Measurements from ENCODE around the gene ZIC1. TPM values are rescaled to one million over a fixed set of nuclear protein-coding genes. Genes with fewer than 3 reads are reported as not detected.

The ZIC1 gene
- total and polyA plus RNA-seq, 9 of the 15 experiments (the other 6 are each of a cell fraction or from before 2014, with no cell fraction given): 0.21 to 0.42 TPM; not detected in 7

- TF ChIP-seq POLR2AphosphoS5 (IDR thresholded peaks at IDR 0.05; ENCODE audit: control insufficient read depth, insufficient read depth, low read depth, low read length) (no peak), SMARCE1 (IDR thresholded peaks at IDR 0.05) (no peak), ZBTB11 (CRISPR knock-in tag; IDR thresholded peaks at IDR 0.05) (no peak), PRMT5 (CRISPR knock-in tag; IDR thresholded peaks at IDR 0.05) (no peak), ESRRB (CRISPR knock-in tag; IDR thresholded peaks at IDR 0.05; ENCODE audit: borderline replicate concordance) (no peak), RBM14 (IDR thresholded peaks at IDR 0.05; ENCODE audit: borderline replicate concordance, insufficient read depth, low read depth, low read length) (no peak), BMI1 (IDR thresholded peaks at IDR 0.05; ENCODE audit: low read length) (no peak)
- TF ChIP-seq, protein P1, sequence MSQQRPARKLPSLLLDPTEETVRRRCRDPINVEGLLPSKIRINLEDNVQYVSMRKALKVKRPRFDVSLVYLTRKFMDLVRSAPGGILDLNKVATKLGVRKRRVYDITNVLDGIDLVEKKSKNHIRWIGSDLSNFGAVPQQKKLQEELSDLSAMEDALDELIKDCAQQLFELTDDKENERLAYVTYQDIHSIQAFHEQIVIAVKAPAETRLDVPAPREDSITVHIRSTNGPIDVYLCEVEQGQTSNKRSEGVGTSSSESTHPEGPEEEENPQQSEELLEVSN (IDR thresholded peaks at IDR 0.05; ENCODE audit: borderline replicate concordance in 1 of 2, extremely low read depth in 1 of 2, insufficient read depth in 1 of 2, insufficient read length in 1 of 2, low read depth in 1 of 2, low read length in 1 of 2, poor library complexity in 1 of 2, severe bottlenecking in 1 of 2): no peak
These were observed 9.1 kb upstream of the ZIC1 start (continued) for GRCh38 chr3:147400111-147400510.
